HEK293T (cell line): ENCODE data around the gene TSPAN17.

Experiments
- CTCF ChIA-PET: fragments of 350-600 bp; formaldehyde crosslinking; extraction: SDS; loops from one replicate; lab custom pipeline; 2021; ENCODE audit warnings: antibody characterized with exemption, inconsistent platforms; lab: Yijun Ruan, JAX
- POLR2A ChIA-PET: fragments of 350-600 bp; formaldehyde crosslinking; extraction: SDS; loops from one replicate; lab custom pipeline; 2020; ENCODE audit warnings: antibody characterized with exemption, inconsistent platforms; lab: Yijun Ruan, JAX
- DNase-seq: peaks from one replicate; pipeline ENCODE4 v3.0.0; 2012; ENCODE audit warnings: mixed read lengths; ENCODE audit errors: extremely low spot score
- ARNT ChIP-seq: fragments of 450-650 bp; IDR thresholded peaks from 2 replicates; pipeline ENCODE4 v1.6.1; 2017; ENCODE audit warnings: mild to moderate bottlenecking
- BHLHE40 ChIP-seq: fragments of 450-650 bp; IDR thresholded peaks from 2 replicates; pipeline ENCODE4 v1.6.1; 2016; ENCODE audit warnings: mild to moderate bottlenecking, moderate library complexity, borderline replicate concordance
- CTBP1 ChIP-seq: fragments of 450-650 bp; IDR thresholded peaks from 2 replicates; pipeline ENCODE4 v1.6.1; 2016; ENCODE audit warnings: borderline replicate concordance
- ELF4 ChIP-seq: fragments of 450-650 bp; IDR thresholded peaks from 2 replicates; pipeline ENCODE4 v1.6.1; 2017; ENCODE audit warnings: antibody characterized with exemption
- FOXA1 ChIP-seq: fragments of 450-650 bp; IDR thresholded peaks from 2 replicates; pipeline ENCODE4 v1.6.1; 2016; ENCODE audit warnings: mild to moderate bottlenecking
- FOXK2 ChIP-seq: fragments of 450-650 bp; IDR thresholded peaks from 2 replicates; pipeline ENCODE4 v1.6.1; 2016; ENCODE audit warnings: mild to moderate bottlenecking
- FOXM1 ChIP-seq: fragments of 450-650 bp; IDR thresholded peaks from 2 replicates; pipeline ENCODE4 v1.6.1; 2017; ENCODE audit warnings: mild to moderate bottlenecking, borderline replicate concordance
- HDGF ChIP-seq: fragments of 450-650 bp; IDR thresholded peaks from 2 replicates; pipeline ENCODE4 v1.6.1; 2017; ENCODE audit warnings: antibody characterized with exemption, borderline replicate concordance
- L3MBTL2 ChIP-seq: fragments of 450-650 bp; conservative IDR thresholded peaks from 2 replicates; pipeline ENCODE4 v1.6.1; 2016; ENCODE audit warnings: mild to moderate bottlenecking
- LEF1 ChIP-seq: fragments of 450-650 bp; IDR thresholded peaks from 2 replicates; pipeline ENCODE4 v1.6.1; 2017; ENCODE audit warnings: mild to moderate bottlenecking, borderline replicate concordance
- NFRKB ChIP-seq: fragments of 450-650 bp; IDR thresholded peaks from 2 replicates; pipeline ENCODE4 v1.6.1; 2016; ENCODE audit warnings: mild to moderate bottlenecking, moderate library complexity
- PKNOX1 ChIP-seq: fragments of 450-650 bp; IDR thresholded peaks from 2 replicates; pipeline ENCODE4 v1.6.1; 2016
- SP1 ChIP-seq: fragments of 450-650 bp; IDR thresholded peaks from 2 replicates; pipeline ENCODE4 v1.6.1; 2017
- SUZ12 ChIP-seq: fragments of 450-650 bp; IDR thresholded peaks from 2 replicates; pipeline ENCODE4 v1.6.1; 2016; ENCODE audit warnings: mild to moderate bottlenecking
- TARDBP ChIP-seq: fragments of 450-650 bp; IDR thresholded peaks from 2 replicates; pipeline ENCODE4 v1.6.1; 2016
- ZNF384 ChIP-seq: fragments of 450-650 bp; IDR thresholded peaks from 2 replicates; pipeline ENCODE4 v1.6.1; 2016

The TSPAN17 gene

GRCh38 chr5:176702671-176703641, 55.7 kb downstream of the TSPAN17 start:
- ChIA-PET CTCF (interaction anchor here (3.7 kb wide), 1 partner anchor 42 kb away, joined by 16 read pairs; no protein-coding TSS in a partner anchor), POLR2A (no interaction called here)
- TF ChIP-seq LEF1, result no peak
- no peak for TF ChIP-seq FOXK2
- TF ChIP-seq SUZ12, result no peak
- no peak for TF ChIP-seq CTBP1
- no peak for TF ChIP-seq ELF4
- no peak for TF ChIP-seq FOXA1
- no peak for TF ChIP-seq ZNF384
- TF ChIP-seq SP1, result no peak
- no peak for TF ChIP-seq FOXM1
- TF ChIP-seq PKNOX1, result no peak
- no peak for TF ChIP-seq NFRKB
- no peak for TF ChIP-seq BHLHE40
- no peak for TF ChIP-seq L3MBTL2

GRCh38 chr5:176703857-176704256, 56.6 kb downstream of the TSPAN17 start:
- TF ChIP-seq PKNOX1 (no peak), FOXK2 (no peak), CTBP1 (no peak), SP1 (no peak), NFRKB (no peak), ZNF384 (no peak), LEF1 (no peak), ARNT (no peak), HDGF (no peak), SUZ12 (no peak), FOXA1 (no peak)
- CTCF ChIA-PET, result no interaction called here
- no peak for DNase-seq
- POLR2A ChIA-PET, result no interaction called here

More at GRCh38 chr5:176702671-176703641, 55.7 kb downstream of the TSPAN17 start:
- no peak for DNase-seq

GRCh38 chr5:176704355-176704754, 57.1 kb downstream of the TSPAN17 start:
- TF ChIP-seq LEF1 (no peak), ELF4 (no peak), ARNT (no peak), FOXM1 (no peak), PKNOX1 (no peak), L3MBTL2 (no peak), NFRKB (no peak), BHLHE40 (no peak), FOXA1 (no peak), CTBP1 (no peak), TARDBP (no peak), HDGF (no peak), FOXK2 (no peak), ZNF384 (no peak)
- CTCF ChIA-PET, result no interaction called here
- no peak for DNase-seq
- POLR2A ChIA-PET, result no interaction called here

- CTCF ChIA-PET, result no interaction called here
- DNase-seq, result no peak
- TF ChIP-seq SUZ12 (no peak), FOXK2 (no peak), LEF1 (no peak)
- POLR2A ChIA-PET, result no interaction called here
These were observed 57.5 kb downstream of the TSPAN17 start for GRCh38 chr5:176704817-176705216.
